ENCODE results near the gene DAB2IP. TPM values are rescaled to one million over a fixed set of nuclear protein-coding genes. Genes with fewer than 3 reads are reported as not detected.

Gene DAB2IP
- total and polyA plus RNA-seq, 2 donors from 2014 or later = 33.8 to 105 TPM

DNA sequence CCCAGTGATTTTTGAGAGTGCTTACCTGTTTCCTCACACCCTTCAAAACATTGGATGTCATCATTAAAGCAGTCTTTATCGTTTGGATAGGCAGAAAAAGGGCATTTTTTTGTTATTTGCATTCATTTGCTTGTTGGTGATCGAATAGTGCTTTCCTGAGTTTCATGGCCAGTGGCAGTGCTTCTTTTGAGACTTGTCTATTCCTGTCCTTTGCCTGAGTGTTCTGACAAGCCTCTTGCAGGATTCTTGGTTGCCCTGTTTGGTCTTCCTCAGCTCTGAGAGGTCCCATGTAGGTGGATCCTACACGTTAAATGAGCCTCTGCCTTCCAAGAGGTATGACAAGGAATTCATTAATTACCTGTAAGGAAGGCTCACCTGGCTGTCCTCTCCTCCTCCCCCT lies 52.8 kb downstream of the DAB2IP start:
- no peaks in the 10 kb centered on the region for H3K27me3 ChIP-seq (ENCODE audit: control insufficient read depth, insufficient read depth, low read length)
- H3K27ac ChIP-seq (ENCODE audit: low read depth in 2 of 2, low read length in 2 of 2) = no peak overlapping the region
- FAIRE-seq = no peak
- intact Hi-C loops (cut with DNase I) = no loop called here
- H3K9me3 ChIP-seq (ENCODE audit: control insufficient read depth in 2 of 3, insufficient read depth in 1 of 3, low read length in 3 of 3) = no peaks in the 10 kb centered on the region
- no peak for DNase-seq
- peaks cover 0 to 34% (median 17%) of the 10 kb centered on the region in 3 donors for H3K4me1 ChIP-seq (ENCODE audit: control insufficient read depth in 2 of 3, insufficient read depth in 2 of 3, low read depth in 1 of 3, low read length in 3 of 3)
- TF ChIP-seq, protein P1, sequence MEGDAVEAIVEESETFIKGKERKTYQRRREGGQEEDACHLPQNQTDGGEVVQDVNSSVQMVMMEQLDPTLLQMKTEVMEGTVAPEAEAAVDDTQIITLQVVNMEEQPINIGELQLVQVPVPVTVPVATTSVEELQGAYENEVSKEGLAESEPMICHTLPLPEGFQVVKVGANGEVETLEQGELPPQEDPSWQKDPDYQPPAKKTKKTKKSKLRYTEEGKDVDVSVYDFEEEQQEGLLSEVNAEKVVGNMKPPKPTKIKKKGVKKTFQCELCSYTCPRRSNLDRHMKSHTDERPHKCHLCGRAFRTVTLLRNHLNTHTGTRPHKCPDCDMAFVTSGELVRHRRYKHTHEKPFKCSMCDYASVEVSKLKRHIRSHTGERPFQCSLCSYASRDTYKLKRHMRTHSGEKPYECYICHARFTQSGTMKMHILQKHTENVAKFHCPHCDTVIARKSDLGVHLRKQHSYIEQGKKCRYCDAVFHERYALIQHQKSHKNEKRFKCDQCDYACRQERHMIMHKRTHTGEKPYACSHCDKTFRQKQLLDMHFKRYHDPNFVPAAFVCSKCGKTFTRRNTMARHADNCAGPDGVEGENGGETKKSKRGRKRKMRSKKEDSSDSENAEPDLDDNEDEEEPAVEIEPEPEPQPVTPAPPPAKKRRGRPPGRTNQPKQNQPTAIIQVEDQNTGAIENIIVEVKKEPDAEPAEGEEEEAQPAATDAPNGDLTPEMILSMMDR (IDR thresholded peaks at IDR 0.05; ENCODE audit: borderline replicate concordance, extremely low read depth, insufficient read depth) = no peak
- H3K4me3 ChIP-seq (ENCODE audit: low read length in 3 of 3) = no peak overlapping the region
- H3K36me3 ChIP-seq (ENCODE audit: control insufficient read depth in 2 of 3, insufficient read depth in 3 of 3, low read length in 3 of 3) = no peaks in the 10 kb centered on the region
- H3K9ac ChIP-seq (ENCODE audit: low read length in 3 of 3) = no peak overlapping the region

DNA sequence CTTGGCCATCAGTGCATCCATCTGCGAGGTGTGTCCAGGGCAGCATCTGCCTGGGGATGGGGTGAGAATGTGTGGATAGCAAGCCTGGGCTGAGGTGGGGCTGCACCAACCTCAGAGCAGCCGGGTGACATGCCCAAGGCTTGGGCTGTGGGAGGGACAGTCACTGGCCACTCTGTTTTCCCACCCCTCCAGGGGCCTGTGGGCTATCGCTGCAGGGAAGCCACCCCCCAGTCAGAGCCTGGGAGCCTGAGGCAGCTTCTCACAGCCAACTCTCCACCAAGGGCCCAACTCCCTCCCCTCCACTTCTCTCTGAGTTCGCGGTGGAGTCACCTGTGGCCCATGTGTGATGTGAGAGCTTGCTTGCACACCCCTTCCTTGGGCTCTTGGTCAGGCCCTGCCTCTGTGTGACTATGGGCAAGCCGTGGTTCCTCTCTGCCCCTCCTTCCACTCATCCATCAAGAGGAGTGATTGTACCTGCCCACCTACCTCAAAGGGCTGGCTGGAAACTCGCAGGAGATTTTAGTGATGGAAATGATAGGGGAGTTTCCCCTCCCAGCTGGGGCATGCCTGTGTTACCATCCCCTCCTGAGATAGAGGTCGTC lies 54.8 kb downstream of the DAB2IP start:
- H3K4me1 ChIP-seq (ENCODE audit: control insufficient read depth in 2 of 3, insufficient read depth in 2 of 3, low read depth in 1 of 3, low read length in 3 of 3) = peaks cover 0 to 37% (median 14%) of the 10 kb centered on the region in 3 donors
- intact Hi-C loops (cut with DNase I) = no loop called here
- H3K9ac ChIP-seq (ENCODE audit: low read length in 3 of 3) = no peak overlapping the region
- TF ChIP-seq, protein P1 (IDR thresholded peaks at IDR 0.05; ENCODE audit: borderline replicate concordance, extremely low read depth, insufficient read depth) = no peak
- no peaks in the 10 kb centered on the region for H3K9me3 ChIP-seq (ENCODE audit: control insufficient read depth in 2 of 3, insufficient read depth in 1 of 3, low read length in 3 of 3)
- FAIRE-seq = no peak
- H3K27me3 ChIP-seq (ENCODE audit: control insufficient read depth, insufficient read depth, low read length) = no peaks in the 10 kb centered on the region
- H3K27ac ChIP-seq (ENCODE audit: low read depth in 2 of 2, low read length in 2 of 2) = no peak overlapping the region
- no peaks in the 10 kb centered on the region for H3K36me3 ChIP-seq (ENCODE audit: control insufficient read depth in 2 of 3, insufficient read depth in 3 of 3, low read length in 3 of 3)
- DNase-seq = no peak
- no peak overlapping the region for H3K4me3 ChIP-seq (ENCODE audit: low read length in 3 of 3)

DNA sequence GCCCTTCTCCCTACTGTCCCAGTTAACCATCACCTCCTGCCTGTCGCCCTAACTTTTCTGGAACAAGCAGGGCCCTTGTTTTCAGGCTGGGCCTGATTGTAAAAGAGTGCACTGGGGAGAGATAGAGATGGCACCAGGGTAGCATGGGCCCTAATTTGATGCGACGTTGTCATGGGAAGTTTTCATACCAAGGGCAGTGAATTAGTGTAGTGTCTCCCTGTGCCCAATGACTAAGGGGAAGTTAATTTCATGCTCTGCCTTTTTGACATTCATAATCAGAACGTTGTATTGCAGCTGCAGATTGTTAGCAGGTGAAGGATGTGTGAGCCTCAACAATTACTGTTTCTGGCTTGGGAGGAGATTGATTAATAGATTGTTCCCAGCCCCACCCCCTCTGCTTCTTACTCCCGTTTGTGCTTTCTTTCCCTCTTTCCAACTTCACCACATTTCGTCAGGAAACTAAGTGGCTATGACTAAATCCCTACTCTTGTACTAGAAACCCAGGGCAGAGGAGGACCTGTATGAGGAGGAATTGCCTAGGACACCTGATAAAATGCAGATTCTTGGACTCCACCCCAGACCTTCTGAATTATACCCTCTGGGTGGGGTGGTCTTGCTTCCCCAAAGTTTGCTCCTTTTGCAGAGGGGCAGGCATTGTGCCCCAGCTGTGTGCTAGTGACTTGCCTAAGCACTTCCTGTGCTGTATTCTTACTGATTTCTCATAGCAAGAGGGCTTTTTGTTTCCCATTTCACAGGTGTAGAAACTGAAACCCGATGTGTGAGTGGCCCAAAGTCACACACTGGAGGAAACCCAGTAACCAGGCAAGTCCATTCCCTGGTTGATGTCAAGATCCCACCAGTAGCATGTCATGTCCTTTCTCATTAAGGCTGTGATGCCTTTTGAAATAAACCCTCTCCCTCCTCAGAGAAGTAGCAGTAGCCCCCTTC lies 56.3 kb downstream of the DAB2IP start:
- TF ChIP-seq, protein P1 (IDR thresholded peaks at IDR 0.05; ENCODE audit: borderline replicate concordance, extremely low read depth, insufficient read depth) = no peak
- DNase-seq = no peak
- no peaks in the 10 kb centered on the region for H3K27me3 ChIP-seq (ENCODE audit: control insufficient read depth, insufficient read depth, low read length)
- H3K9me3 ChIP-seq (ENCODE audit: control insufficient read depth in 2 of 3, insufficient read depth in 1 of 3, low read length in 3 of 3) = no peaks in the 10 kb centered on the region
- no peaks in the 10 kb centered on the region for H3K36me3 ChIP-seq (ENCODE audit: control insufficient read depth in 2 of 3, insufficient read depth in 3 of 3, low read length in 3 of 3)
- peaks cover 0 to 38% (median 22%) of the 10 kb centered on the region in 3 donors for H3K4me1 ChIP-seq (ENCODE audit: control insufficient read depth in 2 of 3, insufficient read depth in 2 of 3, low read depth in 1 of 3, low read length in 3 of 3)
- no peak overlapping the region for H3K4me3 ChIP-seq (ENCODE audit: low read length in 3 of 3)
- intact Hi-C loops (cut with DNase I) = no loop called here
- FAIRE-seq = no peak
- no peak overlapping the region for H3K27ac ChIP-seq (ENCODE audit: low read depth in 2 of 2, low read length in 2 of 2)
- H3K9ac ChIP-seq (ENCODE audit: low read length in 3 of 3) = no peak overlapping the region

Data from kidney (tissue), 14 donors.